Activated T-helper 2 cell treated with anti-CD3 and anti-CD28 coated beads, Interferon-gamma antibody, Interleukin-2, Interleukin-4, amounts not matched to agents 10 μg/mL and 5 μg/mL and 100 μg/mL, durations not matched to agents 14 hours and 24 hours and 36 hours (primary cell): ENCODE data around the gene NRBP1. TPM values are rescaled to one million over a fixed set of nuclear protein-coding genes. Genes with fewer than 3 reads are reported as not detected.

ENCODE experiments used
- DNase-seq: peaks from one replicate; pipeline ENCODE4 v3.0.0; 2021; ENCODE audit warnings: low spot score
- H3K27ac Mint-ChIP-seq: one replicate; pipeline ENCODE4 v1.8.0; 2021; ENCODE audit warnings: mixed read lengths
- H3K27me3 Mint-ChIP-seq: one replicate; pipeline ENCODE4 v1.8.0; 2021; ENCODE audit warnings: low read depth, mixed read lengths
- H3K36me3 Mint-ChIP-seq: one replicate; pipeline ENCODE4 v1.8.0; 2021; ENCODE audit warnings: low read depth, mixed read lengths
- H3K4me1 Mint-ChIP-seq: one replicate; pipeline ENCODE4 v1.8.0; 2021; ENCODE audit warnings: low read depth, mixed read lengths
- H3K4me3 Mint-ChIP-seq: one replicate; pipeline ENCODE4 v1.8.0; 2021; ENCODE audit warnings: low read depth, mild to moderate bottlenecking, moderate library complexity, mixed read lengths
- H3K9me3 Mint-ChIP-seq: one replicate; pipeline ENCODE4 v1.8.0; 2021; ENCODE audit warnings: mixed read lengths
- intact Hi-C: fragments of 100-400 bp; cut with micrococcal nuclease; formaldehyde crosslinking; loops from one replicate; pipeline ENCODE4 v1.15.1; 2023
- total RNA-seq: library from RNA; stranded (reverse); gene quantifications from 2 replicates; pipeline ENCODE4 v1.2.3, GENCODE V29; 2022

The NRBP1 gene
- total RNA-seq, 1 donor from 2014 or later: 106 TPM

DNA sequence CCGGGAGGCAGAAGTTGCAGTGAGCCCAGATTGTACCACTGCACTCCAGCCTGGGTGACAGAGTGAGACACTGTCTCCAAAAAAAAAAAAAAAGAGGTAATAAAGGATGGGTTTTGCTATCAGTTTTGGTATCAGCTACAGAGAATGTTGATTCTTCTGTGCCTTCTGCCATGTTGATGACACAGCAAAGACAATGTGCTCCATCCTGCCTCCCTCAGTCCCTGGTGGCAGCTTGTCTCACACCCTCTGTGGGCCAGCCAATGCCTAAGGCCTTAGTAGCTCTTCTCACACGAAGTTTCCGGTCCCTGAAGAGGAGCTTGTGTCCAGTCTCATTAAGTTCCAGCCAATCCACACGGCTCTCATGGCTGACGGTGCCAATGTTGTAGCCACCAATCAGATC lies 43.5 kb downstream of the NRBP1 start:
- no peak overlapping the region for H3K27ac Mint-ChIP-seq
- intact Hi-C loops: no loop called here
- H3K9me3 Mint-ChIP-seq: no peaks in the 10 kb centered on the region
- H3K36me3 Mint-ChIP-seq: peaks cover 3% of the 10 kb centered on the region
- no peaks in the 10 kb centered on the region for H3K27me3 Mint-ChIP-seq
- no peaks in the 10 kb centered on the region for H3K4me1 Mint-ChIP-seq
- H3K4me3 Mint-ChIP-seq: no peak overlapping the region
- DNase-seq: no peak

DNA sequence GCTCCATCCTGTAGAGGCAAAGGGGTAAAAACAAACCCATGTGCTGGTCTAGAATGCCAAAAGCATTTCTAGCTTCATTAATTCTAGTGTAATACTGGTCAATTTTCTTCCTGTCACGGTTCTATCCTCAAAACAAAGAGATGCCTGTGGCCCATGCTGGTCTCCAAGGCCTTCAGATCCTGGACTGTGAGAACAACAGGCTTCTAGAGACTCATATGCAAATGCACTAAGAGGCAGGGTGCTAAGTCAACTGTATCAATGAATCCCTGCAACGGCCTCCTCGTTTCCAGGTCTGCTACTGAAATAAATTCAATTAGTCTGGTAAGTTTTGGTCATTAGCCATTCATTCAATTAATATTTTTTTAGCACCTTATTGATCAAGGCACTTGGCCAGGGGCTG lies 57.1 kb downstream of the NRBP1 start:
- H3K9me3 Mint-ChIP-seq: no peaks in the 10 kb centered on the region
- intact Hi-C loops: no loop called here
- H3K4me1 Mint-ChIP-seq: peaks cover 13% of the 10 kb centered on the region
- DNase-seq: no peak
- no peaks in the 10 kb centered on the region for H3K27me3 Mint-ChIP-seq
- no peaks in the 10 kb centered on the region for H3K36me3 Mint-ChIP-seq
- H3K27ac Mint-ChIP-seq: no peak overlapping the region
- H3K4me3 Mint-ChIP-seq: no peak overlapping the region

DNA sequence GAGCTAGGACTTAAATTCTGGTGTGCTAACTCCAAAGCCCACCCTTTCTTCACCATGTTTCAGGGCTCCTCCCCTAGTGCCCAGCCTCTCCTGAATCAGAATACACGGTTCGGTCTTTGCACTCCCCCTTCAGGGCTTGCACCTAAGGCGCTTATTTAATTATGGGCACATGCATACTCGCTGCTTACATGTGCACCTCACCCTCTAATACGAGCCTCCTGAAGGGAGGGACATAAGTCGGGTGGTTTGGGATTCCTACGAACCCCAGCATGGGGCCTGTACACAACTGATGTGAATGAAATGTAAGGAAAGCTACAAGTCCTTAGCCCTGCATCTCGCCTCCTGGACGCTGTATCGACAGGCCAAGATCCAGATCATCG lies 60.7 kb downstream of the NRBP1 start:
- Mint-ChIP-seq H3K9me3 (no peaks in the 10 kb centered on the region), H3K4me1 (peaks cover 19% of the 10 kb centered on the region), H3K4me3 (peak overlapping the region; percentile 86), H3K36me3 (no peaks in the 10 kb centered on the region), H3K27ac (peak overlapping the region; percentile 74), H3K27me3 (peaks cover 10% of the 10 kb centered on the region)
- intact Hi-C loops: loop anchor here (1.0 to 2.0 kb wide), 2 partner anchors 61 to 140 kb away; partner anchors contain the start of genes CCDC121, GPN1 and NRBP1
- DNase-seq: no peak

DNA sequence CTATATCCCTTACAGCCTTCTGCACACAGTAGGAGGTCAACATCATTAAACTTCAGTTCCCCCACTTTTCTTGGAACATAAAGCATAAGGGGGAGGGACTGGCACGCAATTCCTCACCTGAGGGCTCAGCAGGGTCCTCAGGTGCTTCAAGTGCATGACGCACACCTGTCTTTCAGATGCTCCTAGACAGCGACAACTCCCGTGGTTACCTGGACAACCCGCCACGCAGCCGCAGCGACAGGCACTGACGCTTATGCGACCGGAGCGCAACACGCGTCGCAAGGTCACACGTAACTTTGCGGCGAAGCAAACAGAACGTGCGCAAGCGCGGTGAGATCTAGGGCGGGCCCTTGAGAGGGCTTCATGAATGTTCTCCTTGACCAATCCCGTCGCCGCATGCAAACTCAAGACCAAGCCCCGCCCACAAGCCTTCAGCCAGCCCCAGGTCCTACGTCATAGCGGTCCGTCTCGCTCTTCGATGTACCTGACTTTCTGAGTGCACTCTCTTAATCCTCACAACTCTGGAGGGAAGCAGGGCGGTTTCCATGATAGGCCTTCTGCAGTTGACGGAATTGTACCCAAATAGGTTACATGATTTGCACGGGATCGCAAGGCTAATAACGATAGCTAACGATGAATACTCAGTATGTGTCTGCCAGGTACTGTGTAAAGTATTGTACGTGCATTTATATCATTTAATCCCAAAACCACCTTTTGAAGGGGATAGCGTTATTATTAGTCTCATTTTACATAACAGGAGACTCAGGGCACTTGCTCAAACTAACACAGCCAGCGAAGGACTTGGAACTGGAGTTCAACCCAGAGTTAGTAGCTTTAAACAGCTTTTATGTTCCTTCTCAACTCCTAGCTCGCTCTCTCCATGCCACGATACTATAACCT lies 61.3 kb downstream of the NRBP1 start, which contains the start of gene IFT172:
Gene IFT172 (minus strand): TSS at position 246 of the 900 bp plus-strand sequence. CDS start 90 bp downstream, at position 156.
- peaks cover 19% of the 10 kb centered on the region for H3K4me1 Mint-ChIP-seq
- DNase-seq: peak; percentile 99
- intact Hi-C loops: loop anchor here (1.0 to 10.0 kb wide), 3 partner anchors 61 to 139 kb away; partner anchors contain the start of genes CCDC121, GPN1, NRBP1 and ZNF512
- no peaks in the 10 kb centered on the region for H3K36me3 Mint-ChIP-seq
- peak within 1 kb of the TSS; percentile 74 for H3K27ac Mint-ChIP-seq
- peak within 1 kb of the TSS; percentile 86 for H3K4me3 Mint-ChIP-seq
- H3K27me3 Mint-ChIP-seq: peaks cover 13% of the 10 kb centered on the region
- H3K9me3 Mint-ChIP-seq: no peaks in the 10 kb centered on the region

Other genes starting within 250 kb of the NRBP1 start
- 107 and 114 TPM in 2 replicates for gene ATRAID, start 216.6 kb upstream of the NRBP1 start, total RNA-seq
- gene SLC5A6, start 216.4 kb upstream of the NRBP1 start, total RNA-seq: 70.7 and 73.9 TPM in 2 replicates
- gene CAD, start 211.3 kb upstream of the NRBP1 start, total RNA-seq: 141 and 146 TPM in 2 replicates
- gene SLC30A3, start 165.6 kb upstream of the NRBP1 start, total RNA-seq: 1.7 and 1.9 TPM in 2 replicates
- not detected in 2 replicates for gene DNAJC5G, start 153.2 kb upstream of the NRBP1 start, total RNA-seq
- gene TRIM54, start 146.2 kb upstream of the NRBP1 start, total RNA-seq: 0.21 and 0.25 TPM in 2 replicates
- gene UCN, start 120.2 kb upstream of the NRBP1 start, total RNA-seq: 0.94 and 1.3 TPM in 2 replicates
- gene MPV17, start 105.5 kb upstream of the NRBP1 start, total RNA-seq: 80.4 and 82.6 TPM in 2 replicates
- gene GTF3C2, start 71.9 kb upstream of the NRBP1 start, total RNA-seq: 65.8 and 66.9 TPM in 2 replicates
- gene EIF2B4, start 58.3 kb upstream of the NRBP1 start, total RNA-seq: 43.4 and 44.8 TPM in 2 replicates
- gene SNX17, start 58.0 kb upstream of the NRBP1 start, total RNA-seq: 117 and 120 TPM in 2 replicates
- 11.7 and 12.8 TPM in 2 replicates for gene ZNF513, start 47.9 kb upstream of the NRBP1 start, total RNA-seq
- 159 and 163 TPM in 2 replicates for gene PPM1G, start 19.0 kb upstream of the NRBP1 start, total RNA-seq
- gene KRTCAP3, start 13.8 kb downstream of the NRBP1 start, total RNA-seq: 6.2 and 7.5 TPM in 2 replicates
- gene IFT172, start 61.1 kb downstream of the NRBP1 start, total RNA-seq: 16.4 and 18.8 TPM in 2 replicates
- 0.18 and 0.30 TPM in 2 replicates for gene FNDC4, start 66.6 kb downstream of the NRBP1 start, total RNA-seq
- gene GCKR, start 68.2 kb downstream of the NRBP1 start, total RNA-seq: not detected in 2 replicates
- 23.9 and 25.1 TPM in 2 replicates for gene ZNF512, start 154.4 kb downstream of the NRBP1 start, total RNA-seq
- gene CCDC121, start 200.4 kb downstream of the NRBP1 start, total RNA-seq: 0.57 and 0.73 TPM in 2 replicates
- gene GPN1, start 200.4 kb downstream of the NRBP1 start, total RNA-seq: 54.3 and 55.9 TPM in 2 replicates
- 32.5 and 37.0 TPM in 2 replicates for gene SUPT7L, start 235.0 kb downstream of the NRBP1 start, total RNA-seq
- 26.7 and 27.8 TPM in 2 replicates for gene SLC4A1AP, start 235.3 kb downstream of the NRBP1 start, total RNA-seq